SK-N-SH (cell line): Measurements from ENCODE around the gene EHD1. TPM values are rescaled to one million over a fixed set of nuclear protein-coding genes. Genes with fewer than 3 reads are reported as not detected.

ENCODE experiments used
- CTCF ChIA-PET: fragments of 300-600, 350-600 bp; formaldehyde crosslinking; extraction: SDS; loops from one replicate; lab custom pipeline; 2021; lab: Yijun Ruan, JAX
- POLR2A ChIA-PET: fragments of 350-600 bp; sonication (Branson Sonifier 250); formaldehyde crosslinking; extraction: SDS; loops from one replicate; lab custom pipeline; 2020; ENCODE audit warnings: antibody characterized with exemption, inconsistent platforms; lab: Yijun Ruan, JAX
- DNase-seq: peaks from one replicate; pipeline ENCODE4 v3.0.0; 2012
- H2AFZ ChIP-seq: fragments of 200-600 bp; sonication (generic); 2 replicates; pipeline ENCODE4 v1.8.1; 2016; ENCODE audit warnings: antibody characterized with exemption, mild to moderate bottlenecking, low read depth
- H3F3A ChIP-seq: fragments of 200-600 bp; sonication (generic); replicated peaks from 2 replicates; pipeline ENCODE3; 2016; ENCODE audit warnings: antibody characterized with exemption, mild to moderate bottlenecking; ENCODE audit not compliant: insufficient read depth
- H3K27ac ChIP-seq, 2 experiments: fragments of 200-500 bp in 1 of 2; fragments of 200-600 bp in 1 of 2; sonication (Bioruptor generic) in 1 of 2; sonication (generic), shearing (Covaris generic) in 1 of 2; 2 replicates each; pipeline versions ENCODE4 v1.5.1 to v1.6.1; 2014 to 2016; ENCODE audit warnings: low read depth in 2 of 2, inconsistent platforms in 1 of 2, low read length in 1 of 2, mild to moderate bottlenecking in 1 of 2, mixed read lengths in 1 of 2
- H3K27me3 ChIP-seq: fragments of 200-600 bp; sonication (generic), shearing (Covaris generic); 2 replicates; pipeline ENCODE4 v1.6.1; 2016; ENCODE audit warnings: mixed run types; ENCODE audit not compliant: insufficient read depth
- H3K36me3 ChIP-seq, 2 experiments: fragments of 200-500 bp in 1 of 2; fragments of 200-600 bp in 1 of 2; sonication (Bioruptor generic) in 1 of 2; sonication (generic) in 1 of 2; replicated peaks in 1 of 2; 2 replicates each; pipeline versions ENCODE3 to v1.5.1; 2014 to 2016; ENCODE audit warnings: low read length in 1 of 2, mild to moderate bottlenecking in 1 of 2; ENCODE audit not compliant: insufficient read depth in 2 of 2, control insufficient read depth in 1 of 2
- H3K4me1 ChIP-seq, 2 experiments: fragments of 200-500 bp in 1 of 2; fragments of 200-600 bp in 1 of 2; sonication (Bioruptor generic) in 1 of 2; sonication (generic), shearing (Covaris generic) in 1 of 2; 2 replicates each; pipeline versions ENCODE4 v1.5.1 to v1.6.1; 2014 to 2016; ENCODE audit warnings: low read depth in 1 of 2, low read length in 1 of 2, mixed run types in 1 of 2; ENCODE audit not compliant: insufficient read depth in 2 of 2, control insufficient read depth in 1 of 2
- H3K4me2 ChIP-seq: fragments of 200-600 bp; sonication (generic), shearing (Covaris generic); 2 replicates; pipeline ENCODE4 v1.6.1; 2017; ENCODE audit warnings: mixed run types
- H3K4me3 ChIP-seq, 2 experiments: fragments of 200-500 bp in 1 of 2; fragments of 200-600 bp in 1 of 2; sonication (Bioruptor generic) in 1 of 2; sonication (generic), shearing (Covaris generic) in 1 of 2; 2 replicates each; pipeline versions ENCODE4 v1.5.1 to v1.8.1; 2014 to 2016; ENCODE audit warnings: low read depth in 2 of 2, inconsistent platforms in 1 of 2, low read length in 1 of 2, mild to moderate bottlenecking in 1 of 2, mixed read lengths in 1 of 2, moderate library complexity in 1 of 2
- H3K79me2 ChIP-seq: fragments of 200-600 bp; sonication (generic); 2 replicates; pipeline ENCODE4 v1.8.1; 2017; ENCODE audit warnings: mild to moderate bottlenecking; ENCODE audit not compliant: insufficient read depth
- H3K9ac ChIP-seq: fragments of 200-600 bp; sonication (generic); 2 replicates; pipeline ENCODE4 v1.6.1; 2017; ENCODE audit warnings: mixed run types
- H3K9me2 ChIP-seq: fragments of 200-600 bp; sonication (generic); 2 replicates; pipeline ENCODE4 v1.6.1; 2017; ENCODE audit warnings: mixed run types
- H3K9me3 ChIP-seq: fragments of 200-600 bp; sonication (generic); 2 replicates; pipeline ENCODE4 v1.6.1; 2017; ENCODE audit warnings: mixed run types, mild to moderate bottlenecking, moderate library complexity
- H4K20me1 ChIP-seq: fragments of 200-600 bp; sonication (generic); 2 replicates; pipeline ENCODE4 v1.6.1; 2017; ENCODE audit warnings: mild to moderate bottlenecking, mixed run types; ENCODE audit not compliant: insufficient read depth
- CHD2 ChIP-seq: fragments of 150-350 bp; IDR thresholded peaks from 2 replicates; pipeline ENCODE4 v1.6.1; 2018; ENCODE audit warnings: low read length; ENCODE audit not compliant: partially characterized antibody
- EP300 ChIP-seq, 2 experiments: IDR thresholded peaks; 2 replicates each; pipeline versions ENCODE4 v1.4.0 to v1.6.1; 2012; ENCODE audit warnings: borderline replicate concordance in 1 of 2, low read depth in 1 of 2, low read length in 1 of 2
- FOXM1 ChIP-seq: IDR thresholded peaks from 2 replicates; pipeline ENCODE4 v1.4.0; 2012; ENCODE audit warnings: low read depth, mild to moderate bottlenecking
- GABPA ChIP-seq: IDR thresholded peaks from 2 replicates; pipeline ENCODE4 v1.4.0; 2012; ENCODE audit warnings: low read depth, mild to moderate bottlenecking
- MXI1 ChIP-seq: IDR thresholded peaks from 2 replicates; pipeline ENCODE4 v1.6.1; 2012; ENCODE audit warnings: mild to moderate bottlenecking, low read depth, low read length, improper control_type of control experiment
- NFIC ChIP-seq: IDR thresholded peaks from 2 replicates; pipeline ENCODE4 v1.4.0; 2012; ENCODE audit warnings: borderline replicate concordance
- NRF1 ChIP-seq: IDR thresholded peaks from 2 replicates; pipeline ENCODE4 v1.6.1; 2012; ENCODE audit warnings: low read depth, mild to moderate bottlenecking, low read length
- POLR2AphosphoS5 ChIP-seq: IDR thresholded peaks from 2 replicates; pipeline ENCODE4 v1.6.1; 2012; ENCODE audit warnings: low read depth, low read length
- RAD21 ChIP-seq: IDR thresholded peaks from 2 replicates; pipeline ENCODE4 v1.6.1; 2012; ENCODE audit warnings: mild to moderate bottlenecking, low read length
- RXRA ChIP-seq: IDR thresholded peaks from 2 replicates; pipeline ENCODE4 v1.4.0; 2012; ENCODE audit warnings: low read depth, mild to moderate bottlenecking, borderline replicate concordance
- SMC3 ChIP-seq: IDR thresholded peaks from 2 replicates; pipeline ENCODE4 v1.6.1; 2012; ENCODE audit warnings: low read depth, low read length, improper control_type of control experiment
- TAF1 ChIP-seq: IDR thresholded peaks from 2 replicates; pipeline ENCODE4 v1.6.1; 2012; ENCODE audit warnings: low read depth, mild to moderate bottlenecking, low read length, moderate library complexity, borderline replicate concordance
- WGBS: methylation state at CpG from one replicate; pipeline ENCODE4 v1.1.6; 2017; ENCODE audit warnings: low lambda C conversion rate; 5-methylcytosine and 5-hydroxymethylcytosine counted together
- polyA plus RNA-seq, 3 experiments: library from polyadenylated mRNA; depleted of rRNA; stranded (reverse); fragments of >200 nt; gene quantifications; 2 replicates each; pipeline ENCODE4 v1.2.3, GENCODE V29; 2012
- TF ChIP-seq, protein P1 (sequence below): IDR thresholded peaks from 2 replicates; pipeline ENCODE4; 2012
- TF ChIP-seq, protein P2 (sequence below): fragments of 150-350 bp; IDR thresholded peaks from 2 replicates; pipeline ENCODE4 v1.6.1; 2016; ENCODE audit warnings: mild to moderate bottlenecking, low read depth, low read length
- TF ChIP-seq, protein P3 (sequence below): IDR thresholded peaks from 2 replicates; pipeline ENCODE4 v1.6.1; 2012; ENCODE audit warnings: mild to moderate bottlenecking, low read depth, low read length, moderate library complexity
- TF ChIP-seq, protein P4 (sequence below): fragments of 200-600 bp; sonication (generic); IDR thresholded peaks from 2 replicates; pipeline ENCODE4 v1.6.1; 2017; ENCODE audit warnings: antibody characterized with exemption, mild to moderate bottlenecking, moderate library complexity
- TF ChIP-seq, protein P5 (sequence below): IDR thresholded peaks from 2 replicates; pipeline ENCODE4 v1.4.0; 2012; ENCODE audit warnings: low read depth, borderline replicate concordance
- TF ChIP-seq, protein P6 (sequence below): IDR thresholded peaks from 2 replicates; pipeline ENCODE4 v1.4.0; 2012; ENCODE audit warnings: low read depth

Gene EHD1
- polyA plus RNA-seq, 1 of the 3 experiments (the other 2 are of a cell fraction): 93.3 TPM

DNA sequence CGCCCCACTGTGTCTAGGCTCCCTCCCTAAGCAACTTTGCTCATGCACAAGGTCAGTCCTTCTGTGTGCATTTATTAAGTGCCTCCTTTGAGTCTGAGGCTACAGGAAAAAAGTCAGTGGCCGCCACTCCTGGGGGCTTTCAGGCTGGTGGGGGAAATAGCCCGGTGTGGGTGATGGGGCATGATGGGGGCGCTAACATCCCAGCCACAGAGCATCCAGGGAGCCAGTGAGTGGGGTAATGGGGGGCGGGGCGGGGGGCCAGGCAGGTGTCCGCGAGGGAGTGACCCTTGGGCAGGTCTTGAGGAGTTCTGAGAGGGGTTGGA lies 9.9 kb upstream of the EHD1 start (continued):
- no peak for TF ChIP-seq RXRA
- TF ChIP-seq, all 33 proteins: peak for 0

DNA sequence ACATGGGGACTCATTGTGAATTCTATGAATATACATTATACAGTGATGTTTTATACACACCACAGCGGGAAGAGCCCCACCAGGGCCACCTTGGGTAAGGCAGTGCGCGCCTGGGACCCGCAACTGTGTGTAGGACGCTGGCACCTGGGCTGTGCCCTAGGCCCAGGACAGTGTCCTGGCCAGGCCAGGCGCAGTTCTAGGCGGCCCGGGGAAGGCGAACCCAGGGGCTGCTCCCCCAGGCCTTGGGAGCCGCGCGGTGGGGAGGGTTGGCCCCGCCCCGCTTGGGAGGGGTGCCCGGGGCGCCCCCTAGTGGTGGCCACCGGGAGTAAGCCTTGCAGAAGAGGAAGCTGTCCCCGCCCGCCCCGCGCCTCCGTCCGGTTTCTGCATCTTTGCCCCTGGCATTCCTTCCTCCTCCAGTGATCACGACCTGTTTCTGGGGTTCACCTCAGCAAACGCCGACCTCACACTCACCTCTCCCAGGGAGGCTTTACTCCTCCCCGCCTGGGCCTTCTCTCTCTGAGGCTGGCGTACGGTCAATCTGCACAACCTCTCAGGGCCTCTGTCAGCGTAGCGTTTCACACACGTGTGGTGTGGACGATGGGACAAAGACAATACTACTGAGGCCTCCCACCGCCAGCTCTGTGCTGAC lies 9.5 kb upstream of the EHD1 start:
- Histone ChIP-seq H3K9me3 (no peaks in the 10 kb centered on the region), H3K27ac (peak overlapping the region in 1 of 2 experiments; percentile 31; a peak in 1 of 4 replicates), H3K4me1 (peaks cover 0 to 12% of the 10 kb centered on the region in 2 experiments; a peak in 1 of 4 replicates), H3K36me3 (no peaks in the 10 kb centered on the region), H3K9ac (peak overlapping the region; percentile 34; the same call in 1 of the 2 replicates), H3K4me2 (0 out of 2 replicates have a peak overlapping the region, but pooled peaks have one; percentile 47), H3K4me3 (peak overlapping the region in 1 of 2 experiments; percentile 35; a peak in 1 of 4 replicates), H3K79me2 (no peaks in the 10 kb centered on the region), H3K9me2 (no peaks in the 10 kb centered on the region), H3K27me3 (no peaks in the 10 kb centered on the region), H3F3A (peaks cover 5% of the 10 kb centered on the region), H2AFZ (peak overlapping the region; percentile 100), H4K20me1 (no peaks in the 10 kb centered on the region)
- ChIA-PET POLR2A (interaction anchor here (0.6 to 1.3 kb wide), 2 partner anchors 9 to 28 kb away, joined by 3 to 5 read pairs; partner anchors contain the start of gene EHD1), CTCF (interaction anchor here (0.5 to 26.7 kb wide), 39 partner anchors 9 to 500 kb away, joined by 3 to 530 read pairs (median 4); partner anchors contain the start of genes ARL2, CDC42BPG and EHD1)
- WGBS: 42% methylated on average over 11 of the region's 34 CpGs
- DNase-seq: peak; percentile 97
- TF ChIP-seq RXRA: no peak
- TF ChIP-seq, protein P1, sequence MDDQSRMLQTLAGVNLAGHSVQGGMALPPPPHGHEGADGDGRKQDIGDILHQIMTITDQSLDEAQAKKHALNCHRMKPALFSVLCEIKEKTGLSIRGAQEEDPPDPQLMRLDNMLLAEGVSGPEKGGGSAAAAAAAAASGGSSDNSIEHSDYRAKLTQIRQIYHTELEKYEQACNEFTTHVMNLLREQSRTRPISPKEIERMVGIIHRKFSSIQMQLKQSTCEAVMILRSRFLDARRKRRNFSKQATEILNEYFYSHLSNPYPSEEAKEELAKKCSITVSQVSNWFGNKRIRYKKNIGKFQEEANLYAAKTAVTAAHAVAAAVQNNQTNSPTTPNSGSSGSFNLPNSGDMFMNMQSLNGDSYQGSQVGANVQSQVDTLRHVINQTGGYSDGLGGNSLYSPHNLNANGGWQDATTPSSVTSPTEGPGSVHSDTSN: no peak
- TF ChIP-seq SMC3: peak; percentile 65
- TF ChIP-seq, protein P2, sequence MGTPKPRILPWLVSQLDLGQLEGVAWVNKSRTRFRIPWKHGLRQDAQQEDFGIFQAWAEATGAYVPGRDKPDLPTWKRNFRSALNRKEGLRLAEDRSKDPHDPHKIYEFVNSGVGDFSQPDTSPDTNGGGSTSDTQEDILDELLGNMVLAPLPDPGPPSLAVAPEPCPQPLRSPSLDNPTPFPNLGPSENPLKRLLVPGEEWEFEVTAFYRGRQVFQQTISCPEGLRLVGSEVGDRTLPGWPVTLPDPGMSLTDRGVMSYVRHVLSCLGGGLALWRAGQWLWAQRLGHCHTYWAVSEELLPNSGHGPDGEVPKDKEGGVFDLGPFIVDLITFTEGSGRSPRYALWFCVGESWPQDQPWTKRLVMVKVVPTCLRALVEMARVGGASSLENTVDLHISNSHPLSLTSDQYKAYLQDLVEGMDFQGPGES: no peak
- no peak for TF ChIP-seq EP300 (IDR thresholded peaks at IDR 0.05; ENCODE audit: borderline replicate concordance in 1 of 2, low read depth in 1 of 2, low read length in 1 of 2)
- TF ChIP-seq, protein P3, sequence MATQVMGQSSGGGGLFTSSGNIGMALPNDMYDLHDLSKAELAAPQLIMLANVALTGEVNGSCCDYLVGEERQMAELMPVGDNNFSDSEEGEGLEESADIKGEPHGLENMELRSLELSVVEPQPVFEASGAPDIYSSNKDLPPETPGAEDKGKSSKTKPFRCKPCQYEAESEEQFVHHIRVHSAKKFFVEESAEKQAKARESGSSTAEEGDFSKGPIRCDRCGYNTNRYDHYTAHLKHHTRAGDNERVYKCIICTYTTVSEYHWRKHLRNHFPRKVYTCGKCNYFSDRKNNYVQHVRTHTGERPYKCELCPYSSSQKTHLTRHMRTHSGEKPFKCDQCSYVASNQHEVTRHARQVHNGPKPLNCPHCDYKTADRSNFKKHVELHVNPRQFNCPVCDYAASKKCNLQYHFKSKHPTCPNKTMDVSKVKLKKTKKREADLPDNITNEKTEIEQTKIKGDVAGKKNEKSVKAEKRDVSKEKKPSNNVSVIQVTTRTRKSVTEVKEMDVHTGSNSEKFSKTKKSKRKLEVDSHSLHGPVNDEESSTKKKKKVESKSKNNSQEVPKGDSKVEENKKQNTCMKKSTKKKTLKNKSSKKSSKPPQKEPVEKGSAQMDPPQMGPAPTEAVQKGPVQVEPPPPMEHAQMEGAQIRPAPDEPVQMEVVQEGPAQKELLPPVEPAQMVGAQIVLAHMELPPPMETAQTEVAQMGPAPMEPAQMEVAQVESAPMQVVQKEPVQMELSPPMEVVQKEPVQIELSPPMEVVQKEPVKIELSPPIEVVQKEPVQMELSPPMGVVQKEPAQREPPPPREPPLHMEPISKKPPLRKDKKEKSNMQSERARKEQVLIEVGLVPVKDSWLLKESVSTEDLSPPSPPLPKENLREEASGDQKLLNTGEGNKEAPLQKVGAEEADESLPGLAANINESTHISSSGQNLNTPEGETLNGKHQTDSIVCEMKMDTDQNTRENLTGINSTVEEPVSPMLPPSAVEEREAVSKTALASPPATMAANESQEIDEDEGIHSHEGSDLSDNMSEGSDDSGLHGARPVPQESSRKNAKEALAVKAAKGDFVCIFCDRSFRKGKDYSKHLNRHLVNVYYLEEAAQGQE: 0 out of 2 replicates have a peak, but pooled peaks have one; percentile 32
- TF ChIP-seq FOXM1: no peak
- TF ChIP-seq, protein P4, sequence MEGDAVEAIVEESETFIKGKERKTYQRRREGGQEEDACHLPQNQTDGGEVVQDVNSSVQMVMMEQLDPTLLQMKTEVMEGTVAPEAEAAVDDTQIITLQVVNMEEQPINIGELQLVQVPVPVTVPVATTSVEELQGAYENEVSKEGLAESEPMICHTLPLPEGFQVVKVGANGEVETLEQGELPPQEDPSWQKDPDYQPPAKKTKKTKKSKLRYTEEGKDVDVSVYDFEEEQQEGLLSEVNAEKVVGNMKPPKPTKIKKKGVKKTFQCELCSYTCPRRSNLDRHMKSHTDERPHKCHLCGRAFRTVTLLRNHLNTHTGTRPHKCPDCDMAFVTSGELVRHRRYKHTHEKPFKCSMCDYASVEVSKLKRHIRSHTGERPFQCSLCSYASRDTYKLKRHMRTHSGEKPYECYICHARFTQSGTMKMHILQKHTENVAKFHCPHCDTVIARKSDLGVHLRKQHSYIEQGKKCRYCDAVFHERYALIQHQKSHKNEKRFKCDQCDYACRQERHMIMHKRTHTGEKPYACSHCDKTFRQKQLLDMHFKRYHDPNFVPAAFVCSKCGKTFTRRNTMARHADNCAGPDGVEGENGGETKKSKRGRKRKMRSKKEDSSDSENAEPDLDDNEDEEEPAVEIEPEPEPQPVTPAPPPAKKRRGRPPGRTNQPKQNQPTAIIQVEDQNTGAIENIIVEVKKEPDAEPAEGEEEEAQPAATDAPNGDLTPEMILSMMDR: peak; percentile 91
- peak; percentile 29; the same call in 1 of the 2 replicates for TF ChIP-seq GABPA
- TF ChIP-seq, protein P5, sequence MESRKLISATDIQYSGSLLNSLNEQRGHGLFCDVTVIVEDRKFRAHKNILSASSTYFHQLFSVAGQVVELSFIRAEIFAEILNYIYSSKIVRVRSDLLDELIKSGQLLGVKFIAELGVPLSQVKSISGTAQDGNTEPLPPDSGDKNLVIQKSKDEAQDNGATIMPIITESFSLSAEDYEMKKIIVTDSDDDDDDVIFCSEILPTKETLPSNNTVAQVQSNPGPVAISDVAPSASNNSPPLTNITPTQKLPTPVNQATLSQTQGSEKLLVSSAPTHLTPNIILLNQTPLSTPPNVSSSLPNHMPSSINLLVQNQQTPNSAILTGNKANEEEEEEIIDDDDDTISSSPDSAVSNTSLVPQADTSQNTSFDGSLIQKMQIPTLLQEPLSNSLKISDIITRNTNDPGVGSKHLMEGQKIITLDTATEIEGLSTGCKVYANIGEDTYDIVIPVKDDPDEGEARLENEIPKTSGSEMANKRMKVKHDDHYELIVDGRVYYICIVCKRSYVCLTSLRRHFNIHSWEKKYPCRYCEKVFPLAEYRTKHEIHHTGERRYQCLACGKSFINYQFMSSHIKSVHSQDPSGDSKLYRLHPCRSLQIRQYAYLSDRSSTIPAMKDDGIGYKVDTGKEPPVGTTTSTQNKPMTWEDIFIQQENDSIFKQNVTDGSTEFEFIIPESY: no peak
- TF ChIP-seq TAF1: no peak; the same call in 1 of the 2 replicates
- TF ChIP-seq NRF1: no peak
- 0 out of 2 replicates have a peak, but pooled peaks have one; percentile 31 for TF ChIP-seq RAD21
- TF ChIP-seq NFIC: no peak
- TF ChIP-seq, protein P6, sequence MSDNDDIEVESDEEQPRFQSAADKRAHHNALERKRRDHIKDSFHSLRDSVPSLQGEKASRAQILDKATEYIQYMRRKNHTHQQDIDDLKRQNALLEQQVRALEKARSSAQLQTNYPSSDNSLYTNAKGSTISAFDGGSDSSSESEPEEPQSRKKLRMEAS: peak; percentile 44; the same call in 1 of the 2 replicates
- peak; percentile 53; the same call in 1 of the 2 replicates for TF ChIP-seq MXI1
- TF ChIP-seq POLR2AphosphoS5: peak; percentile 17; the same call in 1 of the 2 replicates
- TF ChIP-seq CHD2: peak; percentile 26
